ENCODE results near the gene CRELD2. TPM values are rescaled to one million over a fixed set of nuclear protein-coding genes. Genes with fewer than 3 reads are reported as not detected.
A peak's percentile ranks its signal among the peaks of the same experiment; 100 is the strongest.

Gene CRELD2
- 36.6 and 39.4 TPM in 2 replicates for total RNA-seq (2021; fragmentation: NEBNext Ultra II Directional; extraction: Animal tissue kit (Norgen Biotek cat#: 25700))
- polyA plus RNA-seq (2011; rRNA removed): 24.5 and 34.3 TPM in 2 replicates
- polyA plus RNA-seq (2011; cell fraction: cytosol; rRNA removed): 35.6 TPM
- 52.5 TPM for polyA plus RNA-seq (2011; cell fraction: nucleus; rRNA removed)
- 19.3 to 35.8 TPM (median 34.6 TPM) in 4 replicates for polyA plus RNA-seq (2012, experiment 1 of 2)
- 23.7 TPM for polyA plus RNA-seq (2012, experiment 2 of 2)
- 24.9 TPM for polyA plus RNA-seq (2013, experiment 1 of 2)
- 26.3 TPM for polyA plus RNA-seq (2013, experiment 2 of 2)
- polyA minus RNA-seq (2011; rRNA and poly(A)+ RNA removed): 6.1 and 8.2 TPM in 2 replicates
- 8.7 TPM for polyA minus RNA-seq (2011; cell fraction: cytosol; rRNA and poly(A)+ RNA removed)
- 8.0 TPM for polyA minus RNA-seq (2011; cell fraction: nucleus; rRNA and poly(A)+ RNA removed)
- long read RNA-seq, experiment 1, partial matches to known transcripts: 4 of 13 reads
- long read RNA-seq, experiment 1, other reads (novel, unspliced or antisense): 4 of 13 reads
- long read RNA-seq, experiment 2, partial matches to known transcripts: 20 of 22 reads
- long read RNA-seq, experiment 2, other reads (novel, unspliced or antisense): 2 of 22 reads

- Histone ChIP-seq H3K56ac (replicated peaks; ENCODE audit: insufficient read length, low read depth, low read length) (peak within 1 kb of the TSS; percentile 59), H3K36me3 (ENCODE audit: control insufficient read depth in 2 of 4, insufficient read depth in 4 of 4, low read length in 3 of 4) (peaks cover 0 to 3% (median 2%) of the 10 kb centered on the region in 4 experiments; a peak in 2 of 8 replicates), H3K4me1 (replicated peaks in 1 of 4; ENCODE audit: control insufficient read depth in 3 of 4, insufficient read depth in 4 of 4, low read length in 3 of 4) (peaks cover 0 to 10% (median 1%) of the 10 kb centered on the region in 4 experiments; a peak in 5 of 7 replicates), H3K14ac (ENCODE audit: insufficient read length) (no peak within 1 kb of the TSS), H3K79me2 (ENCODE audit: control insufficient read depth in 1 of 2, insufficient read depth in 2 of 2, low read length in 2 of 2) (peaks cover 0 to 8% of the 10 kb centered on the region in 2 experiments; a peak in 1 of 4 replicates), H4K8ac (ENCODE audit: extremely low read depth, insufficient read depth, low read length) (peak within 1 kb of the TSS; percentile 95), H3K9me3 (ENCODE audit: insufficient read depth in 2 of 2, low read depth in 1 of 2, low read length in 1 of 2) (no peaks in the 10 kb centered on the region), H4K5ac (ENCODE audit: insufficient read length, low read depth, low read length) (peak within 1 kb of the TSS; percentile 94), H4K91ac (replicated peaks; ENCODE audit: insufficient read length, low read length) (no peak within 1 kb of the TSS), H2BK12ac (ENCODE audit: low read depth, low read length) (no peak within 1 kb of the TSS), H3K4me3 (ENCODE audit: extremely low read depth in 1 of 4, insufficient read depth in 2 of 4, low read depth in 3 of 4, low read length in 4 of 4) (peak within 1 kb of the TSS; percentile 70 to 93 (median 72)), H3K27me3 (replicated peaks in 1 of 4; ENCODE audit: control insufficient read depth in 3 of 4, extremely low read depth in 1 of 4, insufficient read depth in 3 of 4, low read length in 3 of 4) (no peaks in the 10 kb centered on the region; a peak in 2 of 7 replicates), H2BK120ac (replicated peaks; ENCODE audit: low read depth, low read length) (no peak within 1 kb of the TSS), H2BK5ac (ENCODE audit: low read depth, low read length) (peak within 1 kb of the TSS; percentile 69; the same call in 1 of the 2 replicates), H3K27ac (ENCODE audit: low read depth, low read length) (peak within 1 kb of the TSS; percentile 93), H2BK20ac (ENCODE audit: low read length) (no peak within 1 kb of the TSS), H3K23ac (ENCODE audit: insufficient read length) (no peak within 1 kb of the TSS), H3K4ac (replicated peaks; ENCODE audit: insufficient read length, low read depth, low read length) (no peak within 1 kb of the TSS), H3K23me2 (ENCODE audit: low read depth, low read length) (peaks cover 9% of the 10 kb centered on the region; the same call in 1 of the 2 replicates), H3K79me1 (ENCODE audit: low read depth, low read length) (peaks cover 3% of the 10 kb centered on the region; the same call in 1 of the 2 replicates), H4K20me1 (replicated peaks in 1 of 2; ENCODE audit: control insufficient read depth in 1 of 2, insufficient read depth in 2 of 2, low read length in 2 of 2) (peaks cover 3 to 6% of the 10 kb centered on the region in 2 experiments), H3K18ac (ENCODE audit: extremely low read depth, low read length) (peak within 1 kb of the TSS; percentile 48), H2AK5ac (ENCODE audit: low read depth, low read length) (no peak within 1 kb of the TSS), H2BK15ac (ENCODE audit: low read length) (no peak within 1 kb of the TSS), H2AFZ (ENCODE audit: low read length) (no peak within 1 kb of the TSS; the same call in 1 of the 2 replicates), H3K4me2 (ENCODE audit: insufficient read depth in 1 of 2, low read depth in 2 of 2, low read length in 2 of 2) (peak within 1 kb of the TSS; percentile 75 to 98), H3K9ac (replicated peaks in 1 of 4; ENCODE audit: extremely low read depth in 1 of 4, low read depth in 3 of 4, low read length in 3 of 4) (peak within 1 kb of the TSS; percentile 58 to 89 (median 82))
- ChIA-PET CTCF (ENCODE audit: partially characterized antibody) (interaction anchor here (1.0 to 1.9 kb wide), 4 partner anchors 12 to 151 kb away, joined by 3 to 4 read pairs (median 4); no protein-coding TSS in a partner anchor), POLR2A (ENCODE audit: partially characterized antibody) (interaction anchor here (0.6 to 2.1 kb wide), 10 partner anchors 13 to 140 kb away, joined by 3 to 4 read pairs (median 3); no protein-coding TSS in a partner anchor)
- no peak for FAIRE-seq
- DNase-seq (ENCODE audit: low read depth in 1 of 2, low spot score in 2 of 2): peak; percentile 84 to 96
- WGBS, 2 experiments (ENCODE audit: extremely low coverage in 1 of 2, insufficient coverage in 1 of 2, insufficient read length in 1 of 2, insufficient replicate concordance in 2 of 2, low coverage in 1 of 2, low lambda C conversion rate in 2 of 2, missing lambda C conversion rate in 1 of 2): 1% methylated on average over 73 of the region's 103 CpGs; no CpG with 5 or more reads in 1 of the 2 experiments
- TF ChIP-seq CREB1 (IDR thresholded peaks at IDR 0.05): peak; percentile 87
- TF ChIP-seq PHF8 (conservative IDR thresholded peaks at IDR 0.05; ENCODE audit: low read depth, low read length): peak; percentile 70; the same call in 1 of the 2 replicates
- TF ChIP-seq USF2 (IDR thresholded peaks at IDR 0.05; ENCODE audit: low read length): no peak
- TF ChIP-seq SIX5 (IDR thresholded peaks at IDR 0.05; ENCODE audit: low read depth, low read length): no peak; the same call in 1 of the 2 replicates
- peak; percentile 49 for TF ChIP-seq CHD2 (IDR thresholded peaks at IDR 0.05; ENCODE audit: low read length)
- TF ChIP-seq BACH1 (IDR thresholded peaks at IDR 0.05; ENCODE audit: low read length): no peak
- peak; percentile 37 for TF ChIP-seq KDM4A (IDR thresholded peaks at IDR 0.05; ENCODE audit: low read depth, low read length, severe bottlenecking)
These were observed at the start of gene CRELD2, which contains the start of gene ALG12 for GRCh38 chr22:49917974-49918910. CRELD2 (plus strand) TSS chr22:49918634; CDS start chr22:49918770, 136 bp downstream. ALG12 (minus strand) TSS chr22:49918438; CDS start chr22:49913765, 4,673 bp downstream.
